NB4 (cell line): ENCODE results near the gene TMX4.

ENCODE experiments used
- MYC ChIP-seq: IDR thresholded peaks from 2 replicates; pipeline ENCODE4 v1.6.1; 2011; ENCODE audit warnings: low read depth, low read length
- POLR2A ChIP-seq: IDR thresholded peaks from 2 replicates; pipeline ENCODE4 v1.6.1; 2011; ENCODE audit warnings: mild to moderate bottlenecking; ENCODE audit not compliant: insufficient read length; ENCODE audit errors: extremely low read depth
- TF ChIP-seq, protein P1 (sequence below): IDR thresholded peaks from one replicate; pipeline ENCODE4 v1.5.1; 2012; ENCODE audit warnings: low read depth, low read length

DNA sequence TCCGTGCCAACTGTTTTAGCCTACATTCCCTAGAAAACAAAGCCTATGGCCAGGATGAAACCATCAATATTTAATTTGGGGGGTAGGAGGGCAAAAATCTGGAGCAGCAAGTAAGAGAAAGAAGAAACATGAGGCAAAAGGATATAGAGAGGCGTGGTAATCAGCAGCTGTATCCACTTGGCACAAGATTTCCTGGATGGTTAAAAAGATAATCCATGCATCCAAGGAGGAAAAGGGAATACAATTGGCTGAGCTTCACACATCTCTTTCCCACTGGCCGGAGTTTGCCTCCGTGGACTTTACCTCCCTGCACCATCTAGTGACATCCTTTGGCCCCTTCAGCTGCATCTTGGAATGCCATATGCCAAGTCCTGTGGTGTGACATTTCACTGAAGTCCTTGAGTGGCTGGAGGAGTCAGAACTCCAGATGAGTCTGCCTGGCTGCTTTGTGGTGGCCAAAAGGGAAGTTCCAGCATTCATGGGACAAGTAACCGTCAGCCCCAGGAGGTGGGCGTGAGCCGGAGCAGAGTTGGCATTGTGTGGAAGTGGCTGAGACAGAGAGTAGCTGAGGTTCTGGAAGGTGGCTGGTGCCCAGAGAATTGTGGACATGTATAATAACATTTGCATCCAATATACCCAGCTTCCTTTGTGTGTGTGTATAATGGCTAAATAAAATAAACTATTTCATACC, 13.7 kb upstream of the TMX4 start:
- TF ChIP-seq, protein P1, sequence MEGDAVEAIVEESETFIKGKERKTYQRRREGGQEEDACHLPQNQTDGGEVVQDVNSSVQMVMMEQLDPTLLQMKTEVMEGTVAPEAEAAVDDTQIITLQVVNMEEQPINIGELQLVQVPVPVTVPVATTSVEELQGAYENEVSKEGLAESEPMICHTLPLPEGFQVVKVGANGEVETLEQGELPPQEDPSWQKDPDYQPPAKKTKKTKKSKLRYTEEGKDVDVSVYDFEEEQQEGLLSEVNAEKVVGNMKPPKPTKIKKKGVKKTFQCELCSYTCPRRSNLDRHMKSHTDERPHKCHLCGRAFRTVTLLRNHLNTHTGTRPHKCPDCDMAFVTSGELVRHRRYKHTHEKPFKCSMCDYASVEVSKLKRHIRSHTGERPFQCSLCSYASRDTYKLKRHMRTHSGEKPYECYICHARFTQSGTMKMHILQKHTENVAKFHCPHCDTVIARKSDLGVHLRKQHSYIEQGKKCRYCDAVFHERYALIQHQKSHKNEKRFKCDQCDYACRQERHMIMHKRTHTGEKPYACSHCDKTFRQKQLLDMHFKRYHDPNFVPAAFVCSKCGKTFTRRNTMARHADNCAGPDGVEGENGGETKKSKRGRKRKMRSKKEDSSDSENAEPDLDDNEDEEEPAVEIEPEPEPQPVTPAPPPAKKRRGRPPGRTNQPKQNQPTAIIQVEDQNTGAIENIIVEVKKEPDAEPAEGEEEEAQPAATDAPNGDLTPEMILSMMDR = no peak
- TF ChIP-seq POLR2A (no peak), MYC (no peak)
